Fibroblast of skin of left quadriceps (primary cell): ENCODE data around the gene CHMP3.
"Not testable (repeated sequence)": the region's sequence is repeated elsewhere in the genome, so short reads cannot be mapped to it uniquely, and the experiment has no call there.

Experiments
- DNase-seq, 2 experiments: peaks; one replicate each; pipeline ENCODE4 v3.0.0-alpha.2; 2013; ENCODE audit warnings: low read depth in 2 of 2

Gene CHMP3

GRCh38 chr2:86507600-86507999 lies 55.6 kb downstream of the CHMP3 start:
- no peak for DNase-seq

DNA sequence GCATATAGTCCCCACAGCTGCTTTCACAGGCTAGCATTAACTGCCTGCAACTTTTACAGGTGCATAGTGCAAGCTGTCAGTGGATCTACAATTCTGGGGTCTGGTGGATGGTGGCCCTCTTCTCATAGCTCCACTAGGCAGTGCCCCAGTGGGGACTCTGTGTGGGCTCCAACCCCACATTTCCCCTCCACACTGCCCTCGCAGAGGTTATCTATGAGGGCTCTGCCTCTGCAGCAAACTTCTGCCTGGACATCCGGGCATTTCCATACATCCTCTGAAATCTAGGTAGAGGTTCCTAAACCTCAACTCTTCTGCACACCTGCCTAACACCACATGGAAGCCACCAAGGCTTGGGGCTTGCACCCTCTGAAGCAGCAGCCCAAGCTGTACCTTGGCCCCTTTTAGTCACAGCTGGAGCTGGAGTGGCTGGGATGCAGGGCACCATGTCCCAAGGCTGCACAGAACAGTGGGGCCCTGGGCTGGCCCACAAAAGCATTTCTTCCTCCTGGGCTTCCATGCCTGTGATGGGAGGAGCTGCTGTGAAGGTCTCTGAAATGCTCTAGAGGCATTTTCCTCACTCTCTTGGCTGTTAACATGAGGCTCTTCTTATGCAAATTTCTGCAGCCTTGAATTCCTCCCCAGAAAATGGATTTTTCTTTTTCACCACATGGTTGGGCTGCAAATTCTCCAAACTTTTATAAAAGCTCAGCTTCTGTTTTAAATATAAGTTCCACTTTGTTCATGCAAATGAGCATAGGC lies 62.7 kb downstream of the CHMP3 start:
- DNase-seq: no peak

DNA sequence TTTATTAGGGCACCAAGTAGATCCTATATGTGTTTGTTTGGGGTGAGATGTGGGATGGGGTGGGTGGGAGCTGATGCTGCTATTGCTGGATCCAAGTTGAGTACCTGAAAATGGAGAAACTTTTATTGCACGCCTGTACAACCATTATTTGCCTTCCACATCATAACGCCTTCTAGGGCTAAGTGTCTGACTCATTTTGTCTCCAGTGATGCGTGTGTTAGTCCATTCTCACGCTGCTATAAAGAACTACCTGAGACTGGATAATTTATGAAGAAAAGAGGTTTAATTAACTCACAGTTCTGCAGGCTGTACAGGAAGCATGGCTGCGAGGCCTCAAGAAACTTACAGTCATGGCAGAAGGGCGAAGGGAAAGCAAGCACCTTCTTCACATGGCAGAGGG lies 63.9 kb downstream of the CHMP3 start:
- DNase-seq: no peak

- no peak for DNase-seq
Observed at GRCh38 chr2:86498468-86499260, 64.6 kb downstream of the CHMP3 start.

DNA sequence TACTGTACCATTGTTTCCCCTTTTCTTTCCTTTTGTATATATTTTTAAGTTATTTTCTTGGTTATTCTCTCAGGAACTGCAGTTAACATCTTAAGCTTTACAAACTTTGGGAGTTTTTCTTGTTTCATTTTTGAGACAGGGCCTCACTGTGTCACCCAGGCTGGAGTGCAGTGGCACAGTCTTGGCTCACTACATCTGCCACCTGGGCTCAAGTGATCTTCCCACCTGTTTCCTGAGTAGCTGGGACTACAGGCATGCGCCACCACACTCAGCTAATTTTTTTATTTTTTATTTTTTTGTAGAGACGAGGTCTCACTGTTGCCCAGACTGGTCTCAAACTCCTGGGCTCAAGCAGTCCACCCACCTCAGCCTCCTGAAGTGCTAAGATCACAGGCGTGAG lies 66.9 kb downstream of the CHMP3 start:
- DNase-seq: not testable (repeated sequence)

GRCh38 chr2:86492048-86492453 lies 71.2 kb downstream of the CHMP3 start:
- DNase-seq: no peak

DNA sequence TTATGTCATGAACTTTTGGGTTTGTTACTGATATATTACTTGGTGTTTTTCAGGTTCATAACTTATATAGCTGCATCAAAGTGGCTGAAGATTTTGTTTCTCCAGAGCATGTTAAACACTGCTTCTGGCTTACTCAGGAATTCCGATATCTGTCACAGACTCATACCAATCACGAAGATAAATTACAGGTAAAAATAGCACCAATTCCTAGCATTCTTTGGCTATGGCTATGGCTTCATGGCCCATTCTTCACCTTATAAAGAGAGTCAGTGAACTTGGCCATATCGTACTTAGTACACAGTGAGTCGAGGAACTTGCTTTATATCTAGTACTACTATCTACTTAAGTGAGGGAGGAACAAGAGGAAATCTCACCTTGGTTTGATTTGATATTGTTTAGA lies 72.2 kb downstream of the CHMP3 start:
- DNase-seq: no peak

DNA sequence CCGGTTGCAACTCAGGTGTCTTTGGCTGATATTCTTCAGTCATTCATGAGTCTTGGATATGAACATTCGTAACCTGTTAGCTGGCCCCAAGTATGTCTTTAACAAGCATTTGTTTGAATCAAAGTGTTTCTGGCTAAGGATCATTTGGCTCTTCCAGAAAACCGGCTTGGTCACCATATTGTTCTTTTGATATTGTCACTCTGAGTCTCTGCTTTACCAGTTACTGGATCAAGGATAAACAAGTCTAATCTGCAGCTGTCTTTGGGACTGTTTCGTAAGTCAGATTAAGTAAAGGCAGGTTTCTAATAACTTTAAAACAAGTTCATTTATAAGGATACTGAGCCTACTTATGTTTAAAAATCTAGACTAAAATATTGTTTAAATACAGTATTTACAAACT lies 73.0 kb downstream of the CHMP3 start:
- no peak for DNase-seq

- DNase-seq: no peak
Observed at GRCh38 chr2:86489542-86489941, 73.7 kb downstream of the CHMP3 start.

DNA sequence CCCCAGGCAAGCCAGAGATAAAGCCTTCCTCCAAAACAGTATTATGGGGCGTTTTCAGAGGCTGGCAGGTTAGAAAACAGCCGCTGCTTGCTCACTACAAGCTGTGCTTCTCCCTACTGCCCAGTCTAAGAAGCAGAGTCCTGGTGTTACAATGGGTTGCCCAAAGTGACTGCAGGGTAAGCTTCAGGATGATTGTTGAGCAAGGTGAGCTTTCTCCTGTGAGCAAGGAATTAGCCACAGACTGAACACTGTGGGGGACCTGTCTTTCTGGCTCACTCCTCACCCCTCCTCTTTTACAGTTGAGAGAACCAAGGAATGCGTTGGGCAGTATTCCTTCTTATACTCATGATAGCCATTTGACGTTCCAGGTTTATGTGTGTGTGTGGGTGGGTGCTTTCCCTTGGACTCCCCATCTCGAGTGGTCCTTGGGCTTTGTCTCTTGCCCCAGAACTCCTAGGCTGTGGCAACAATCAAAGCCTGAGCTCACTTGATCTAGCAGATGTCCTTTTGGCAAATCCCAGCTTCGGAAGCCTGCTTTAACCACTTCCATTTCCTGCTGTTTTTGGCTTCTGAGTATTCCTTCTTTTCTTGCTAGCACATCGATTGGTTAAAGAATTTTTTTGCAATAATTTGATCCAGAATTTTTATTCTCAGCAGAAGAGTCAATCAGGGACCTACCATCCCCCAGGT lies 74.5 kb downstream of the CHMP3 start:
- no peak for DNase-seq

DNA sequence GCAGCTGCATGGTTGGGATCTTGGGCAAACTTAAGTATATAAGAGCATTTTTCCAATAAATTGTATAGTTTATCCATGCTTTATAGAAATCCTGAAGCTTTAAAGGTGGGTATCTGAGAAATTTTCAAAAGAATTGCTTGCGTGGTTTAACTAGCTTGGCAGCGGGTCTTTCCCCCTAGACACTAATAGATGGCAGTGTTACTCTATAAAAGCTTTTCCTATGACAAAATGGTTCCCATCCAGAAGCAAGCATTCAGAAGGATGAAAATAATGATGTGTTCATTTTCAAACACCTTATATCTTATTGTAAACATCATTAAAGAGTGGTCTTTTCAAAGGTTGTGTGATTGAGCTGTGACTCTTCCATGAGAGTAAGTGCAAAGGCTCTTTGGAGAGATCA lies 76.2 kb downstream of the CHMP3 start:
- no peak for DNase-seq

DNA sequence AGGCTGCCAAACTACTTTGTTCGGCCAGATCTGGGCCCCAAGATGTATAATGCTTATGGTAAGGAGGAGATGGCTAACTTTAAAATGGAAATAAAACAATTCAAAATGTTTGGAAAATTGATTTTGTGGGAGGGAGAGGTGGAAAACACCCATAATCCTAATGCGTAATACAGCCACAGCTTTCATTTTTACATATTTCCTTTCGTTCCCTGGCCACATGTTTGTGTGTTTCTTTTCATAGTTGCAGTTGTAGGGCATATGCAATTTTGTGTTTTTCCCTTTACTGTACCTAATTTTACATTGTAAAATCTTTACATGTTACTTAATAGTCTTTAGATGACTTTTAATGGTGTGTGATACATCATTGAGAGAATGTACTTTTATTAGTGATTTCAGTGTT lies 77.4 kb downstream of the CHMP3 start:
- no peak for DNase-seq

DNA sequence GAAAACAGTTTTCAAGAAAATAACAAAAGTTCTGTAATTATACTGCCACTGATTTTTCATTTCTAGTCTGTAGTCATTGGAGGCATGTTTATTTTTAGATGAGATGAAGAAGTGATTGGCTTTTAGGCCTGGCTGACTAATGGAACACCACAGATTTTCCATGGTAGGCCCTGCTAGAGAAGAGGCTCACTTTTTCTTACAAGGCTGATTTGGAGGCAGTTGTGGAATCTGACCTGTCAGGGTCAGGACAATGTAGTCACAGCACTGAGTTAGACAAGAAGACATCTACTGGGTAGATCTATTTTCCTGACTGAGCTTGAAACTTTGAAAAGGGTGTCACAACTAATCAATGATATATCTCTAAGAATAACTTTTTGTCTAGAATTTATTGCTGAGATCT lies 78.1 kb downstream of the CHMP3 start:
- no peak for DNase-seq

DNA sequence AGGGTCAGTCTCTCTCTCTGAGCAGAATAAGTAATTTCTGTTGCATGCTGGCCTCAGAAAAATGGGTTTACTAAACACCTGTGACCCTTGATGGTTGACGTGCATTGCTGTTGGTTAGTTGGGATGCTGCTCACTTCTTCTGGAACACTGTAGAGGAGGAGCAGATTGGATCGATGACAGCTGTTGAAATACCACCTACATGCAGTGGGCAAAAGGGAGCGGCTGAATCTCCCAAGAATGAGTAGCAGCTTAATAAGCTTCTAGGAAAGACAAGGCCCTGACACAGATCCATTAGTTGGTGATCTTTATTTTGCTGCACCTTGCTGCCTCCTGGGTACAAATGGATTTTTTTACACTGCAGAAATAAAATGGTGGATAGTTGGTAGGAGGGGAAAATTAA lies 78.9 kb downstream of the CHMP3 start:
- DNase-seq: no peak

DNA sequence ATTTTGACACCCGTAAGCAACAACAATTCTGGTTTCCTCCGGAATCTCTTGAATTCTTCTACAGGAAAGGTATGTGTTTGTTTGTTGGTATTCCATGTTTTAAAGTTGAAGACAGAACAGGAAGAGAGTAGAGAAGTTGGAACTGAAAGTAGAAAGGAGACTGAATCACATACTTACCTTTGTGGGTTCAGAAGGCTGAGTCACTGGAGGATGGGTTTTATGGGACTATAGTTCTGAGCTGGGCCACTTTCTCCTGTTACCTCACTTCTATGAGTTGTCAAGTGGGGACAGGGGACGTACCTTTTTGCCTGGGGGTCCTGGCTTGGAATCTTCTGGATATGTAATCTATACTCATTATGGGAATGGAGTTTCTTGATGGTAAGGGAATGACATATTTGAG lies 81.2 kb downstream of the CHMP3 start:
- DNase-seq: no peak

DNA sequence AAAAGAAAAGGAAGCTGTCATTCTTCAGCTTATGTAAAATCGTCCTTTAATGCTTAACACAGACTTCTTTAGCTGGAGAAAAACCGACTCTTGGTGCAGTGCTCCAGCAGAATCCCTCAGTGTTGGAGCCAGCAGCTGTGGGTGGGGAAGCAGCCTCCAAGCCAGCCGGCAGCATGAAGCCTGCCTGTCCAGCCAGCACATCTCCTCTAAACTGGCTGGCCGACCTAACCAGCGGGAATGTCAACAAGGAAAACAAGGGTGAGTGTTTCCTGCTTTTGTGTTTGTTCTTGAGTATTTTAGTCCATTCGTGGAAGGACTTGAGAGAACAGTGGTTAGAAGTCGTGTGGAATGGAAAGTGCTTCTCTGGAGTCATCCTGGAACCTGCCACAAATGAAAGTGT lies 83.1 kb downstream of the CHMP3 start:
- no peak for DNase-seq

DNA sequence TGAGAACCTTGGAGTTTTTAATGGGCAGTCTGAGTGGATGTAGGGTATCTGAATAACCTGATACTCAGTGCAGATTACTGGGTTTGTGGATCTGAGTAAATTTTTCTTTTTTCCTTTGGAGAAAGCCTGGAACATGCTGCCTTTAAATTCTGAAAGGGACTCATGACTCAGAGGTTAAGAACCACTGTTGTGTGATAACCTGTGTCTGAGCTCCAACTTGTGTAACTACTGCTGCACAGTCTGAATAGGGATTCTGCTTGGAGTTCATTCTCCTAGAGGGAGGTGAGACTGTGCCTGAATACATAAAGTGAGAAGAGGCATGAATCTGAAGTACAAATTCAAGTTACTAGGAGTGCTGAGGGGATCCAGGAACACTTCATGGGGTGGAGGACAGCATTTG lies 85.9 kb downstream of the CHMP3 start:
- DNase-seq: no peak

DNA sequence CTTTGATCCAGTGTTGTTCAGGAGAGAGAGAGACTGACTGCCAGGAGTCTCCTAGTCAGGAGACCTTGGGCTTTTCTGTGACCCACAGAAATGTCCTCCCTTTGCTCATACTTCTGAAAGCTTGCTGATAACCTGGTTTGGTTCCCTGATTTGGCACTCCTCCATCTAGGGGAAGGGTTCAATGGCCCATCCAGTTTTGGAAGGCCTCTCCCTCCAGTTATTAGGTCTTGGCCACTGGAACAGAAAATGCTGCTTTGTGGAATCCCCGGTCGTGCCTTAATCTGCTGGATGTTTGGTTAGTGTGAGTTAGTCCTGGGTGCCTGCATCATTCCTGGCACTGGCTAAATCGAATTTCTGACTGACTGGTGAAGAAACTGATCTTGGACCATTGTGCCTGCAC lies 86.3 kb downstream of the CHMP3 start:
- no peak for DNase-seq

DNA sequence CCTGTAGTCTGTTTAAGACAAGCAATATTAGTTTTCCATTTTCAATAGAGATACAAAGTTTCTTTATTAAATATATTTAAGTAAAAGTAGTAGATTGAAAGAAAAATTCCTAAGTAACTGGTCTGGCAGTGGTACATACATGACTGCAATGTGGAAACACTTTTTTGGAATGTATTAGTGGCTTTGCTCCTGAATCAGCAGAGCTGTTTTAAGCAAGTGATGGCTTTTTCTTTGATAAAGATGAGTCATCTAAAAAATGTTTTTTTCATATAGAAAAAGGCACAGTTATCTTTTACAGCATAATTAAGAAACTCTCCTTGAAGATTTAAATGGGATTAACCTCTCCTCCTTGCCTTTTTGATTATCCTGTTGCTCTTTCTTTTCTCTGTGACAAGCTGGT lies 87.2 kb downstream of the CHMP3 start:
- peak; percentile 4 to 5 for DNase-seq

DNA sequence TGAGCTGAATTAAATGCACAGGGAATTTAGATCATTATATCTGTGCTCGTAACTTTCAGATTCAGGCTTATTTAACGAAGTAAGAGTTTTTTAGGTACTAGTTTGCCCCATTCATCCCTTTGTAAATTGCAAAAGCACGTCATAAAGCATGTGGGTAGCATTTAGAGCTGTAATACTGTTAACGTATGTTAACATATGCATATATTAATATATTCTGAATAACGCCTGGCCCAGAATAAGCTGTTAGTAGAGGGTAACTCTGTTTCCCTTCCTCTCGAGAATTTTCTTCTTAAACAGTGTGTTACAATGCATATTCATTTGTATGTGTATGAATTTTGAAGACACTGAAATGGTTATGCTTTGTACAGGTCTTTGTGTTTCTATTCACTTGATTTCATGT lies 91.6 kb downstream of the CHMP3 start:
- DNase-seq: no peak

DNA sequence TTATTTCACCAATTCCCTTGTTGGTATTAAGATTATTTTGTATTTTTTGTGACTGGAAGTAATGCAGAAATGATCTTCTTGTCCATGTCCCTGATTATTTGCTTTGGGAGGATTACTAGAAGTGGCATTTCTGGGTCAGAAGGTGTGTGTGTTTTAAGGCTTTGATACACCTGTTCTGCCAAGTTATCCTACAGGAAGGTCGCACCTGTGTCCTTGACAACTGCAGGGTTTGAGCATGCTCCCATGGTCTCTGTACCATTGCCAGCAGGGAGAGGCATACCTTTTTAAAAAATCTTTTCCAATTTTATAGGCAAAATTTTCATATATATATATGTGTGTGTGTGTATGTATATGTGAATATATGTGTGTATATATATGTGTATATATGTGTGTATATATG lies 92.4 kb downstream of the CHMP3 start:
- no peak for DNase-seq

- no peak for DNase-seq
Observed at GRCh38 chr2:86468162-86469033, 94.8 kb downstream of the CHMP3 start.
